Stomach (tissue), 4 donors: ENCODE results near the gene SMIM44.

Experiments
- CTCF ChIP-seq, 7 experiments: fragments of 450-650 bp in 4 of 7; fragments of 200-600 bp in 3 of 7; sonication (generic) in 3 of 7; IDR thresholded peaks; one replicate each; pipeline ENCODE4 v1.5.1; 2016 to 2019; ENCODE audit warnings: antibody characterized with exemption in 7 of 7, control low read depth in 2 of 7, mild to moderate bottlenecking in 1 of 7
- POLR2A ChIP-seq, 4 donors: fragments of 450-650 bp; IDR thresholded peaks; one replicate each; pipeline ENCODE4 v1.6.1; 2016; ENCODE audit warnings: antibody characterized with exemption in 4 of 4, control low read depth in 2 of 4, mild to moderate bottlenecking in 1 of 4, moderate library complexity in 1 of 4
- POLR2AphosphoS5 ChIP-seq, 3 donors: sonication (generic); formaldehyde crosslinking; IDR thresholded peaks; one replicate each; pipeline ENCODE4 v1.6.1; 2016; ENCODE audit warnings: antibody characterized with exemption in 3 of 3

DNA sequence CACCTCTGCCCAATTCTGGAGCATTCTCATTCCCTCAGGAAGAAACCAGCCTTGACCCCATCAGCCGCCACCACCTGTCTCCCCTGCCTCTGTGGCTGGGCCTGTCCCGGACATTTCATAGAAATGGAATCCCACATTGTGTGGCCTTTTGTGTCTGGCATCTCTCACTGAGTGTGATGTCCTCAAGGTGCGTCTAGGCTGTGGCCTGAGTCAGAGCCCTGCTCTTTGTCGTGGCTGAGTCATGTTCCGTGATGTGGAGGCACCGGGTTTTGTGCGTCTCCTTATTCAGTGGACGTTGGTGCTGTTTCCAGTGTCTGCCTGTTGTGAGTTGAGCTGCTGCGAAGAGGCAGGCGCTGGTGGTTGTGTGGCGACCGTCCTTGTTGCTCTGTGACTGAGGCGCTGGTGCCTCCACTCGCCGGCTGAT lies 26.3 kb upstream of the SMIM44 start:
- TF ChIP-seq POLR2AphosphoS5 (IDR thresholded peaks at IDR 0.05) (no peak), CTCF (IDR thresholded peaks at IDR 0.05) (no peak), POLR2A (IDR thresholded peaks at IDR 0.05) (no peak)
